NCI-H2107 (cell line): Measurements from ENCODE around the gene DNAJB12.
"Not testable (repeated sequence)": the region's sequence is repeated elsewhere in the genome, so short reads cannot be mapped to it uniquely, and the experiment has no call there.

Source experiments
- DNase-seq: peaks from one replicate; lab custom pipeline; 2025; lab: John Stamatoyannopoulos, UW

DNAJB12 gene

DNA sequence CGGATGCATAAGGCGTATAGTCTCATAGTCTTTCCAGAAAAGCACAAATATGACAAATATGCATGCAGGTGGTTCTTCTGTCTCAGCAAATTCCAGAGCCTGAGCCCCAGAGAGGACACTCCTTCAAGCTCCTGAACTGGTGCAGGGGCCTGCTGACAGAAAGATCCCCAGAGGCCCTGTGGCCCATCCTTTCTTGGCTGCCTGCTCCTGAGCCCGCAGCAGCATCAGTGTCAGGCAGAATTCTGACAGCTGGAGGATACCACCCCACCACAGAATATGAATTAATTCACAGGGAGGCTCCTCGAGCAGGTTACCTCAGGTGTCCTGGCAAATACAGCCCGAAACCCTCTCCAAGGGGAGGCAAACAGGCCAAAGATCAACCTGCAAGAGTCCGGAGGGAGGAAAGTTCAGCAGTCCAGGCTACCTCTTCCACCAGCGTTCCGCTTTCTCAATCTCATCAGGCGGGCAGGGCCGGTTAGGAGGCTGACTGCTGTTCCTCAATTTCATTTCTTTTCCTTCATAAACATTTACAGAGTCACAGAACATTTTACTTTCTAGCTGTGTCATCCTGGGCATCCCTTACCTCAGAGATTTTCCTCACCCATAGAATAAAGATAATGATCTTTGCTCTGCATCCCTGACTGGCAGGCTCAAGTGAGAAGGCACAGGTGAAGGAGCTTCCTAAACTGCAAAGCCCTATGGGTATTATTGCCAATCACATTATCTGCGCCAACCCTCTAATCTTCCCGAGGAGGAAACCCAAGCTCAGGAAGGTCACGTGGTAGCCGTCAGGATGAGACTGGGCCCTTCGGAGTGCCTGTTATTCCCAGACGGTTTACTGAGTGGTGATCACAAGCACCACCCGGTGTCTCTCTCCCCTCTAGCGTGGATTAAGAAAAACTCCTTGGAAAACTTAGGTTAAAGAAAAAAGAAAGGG lies 1.4 kb downstream of the DNAJB12 start:
- no peak for DNase-seq

DNA sequence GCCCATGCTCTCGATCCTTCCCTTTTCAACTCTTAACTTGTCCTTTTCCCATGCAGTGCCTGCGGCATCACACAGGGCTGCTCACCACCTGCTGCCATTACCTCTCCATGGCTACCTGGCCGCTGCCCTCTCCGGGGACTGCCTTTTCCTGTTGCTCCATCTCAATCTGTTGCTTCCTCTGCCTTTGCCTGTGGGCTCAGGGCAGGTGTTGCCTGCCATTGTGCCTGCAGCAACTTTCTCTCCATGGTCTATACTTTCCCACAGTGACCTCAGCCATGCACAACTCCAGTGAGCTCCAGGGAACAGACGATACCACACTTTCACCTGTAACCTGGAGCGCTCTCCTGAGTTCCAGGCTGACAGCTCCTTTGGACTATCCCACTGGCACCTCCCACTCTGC lies 3.2 kb downstream of the DNAJB12 start:
- DNase-seq, result no peak

DNA sequence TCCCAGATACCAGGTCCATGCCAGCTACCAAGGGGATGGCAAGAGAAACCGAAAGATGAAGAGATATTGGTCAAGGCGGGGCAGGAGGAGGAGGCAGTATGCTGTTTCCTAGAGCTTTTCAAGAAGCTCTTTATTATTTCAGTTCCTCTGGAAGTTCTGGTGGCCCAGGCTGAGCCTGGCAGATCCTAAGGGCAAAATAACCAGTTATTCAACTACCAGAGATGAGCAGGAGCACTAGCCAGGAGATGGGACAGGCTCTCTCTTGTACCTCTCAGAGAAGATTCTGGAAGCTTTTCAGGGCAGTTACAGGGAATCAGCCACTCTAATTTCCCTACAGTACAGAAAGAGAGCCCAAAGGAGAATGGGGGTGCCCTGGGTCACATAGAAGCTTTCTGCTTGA lies 5.3 kb downstream of the DNAJB12 start:
- no peak for DNase-seq

DNA sequence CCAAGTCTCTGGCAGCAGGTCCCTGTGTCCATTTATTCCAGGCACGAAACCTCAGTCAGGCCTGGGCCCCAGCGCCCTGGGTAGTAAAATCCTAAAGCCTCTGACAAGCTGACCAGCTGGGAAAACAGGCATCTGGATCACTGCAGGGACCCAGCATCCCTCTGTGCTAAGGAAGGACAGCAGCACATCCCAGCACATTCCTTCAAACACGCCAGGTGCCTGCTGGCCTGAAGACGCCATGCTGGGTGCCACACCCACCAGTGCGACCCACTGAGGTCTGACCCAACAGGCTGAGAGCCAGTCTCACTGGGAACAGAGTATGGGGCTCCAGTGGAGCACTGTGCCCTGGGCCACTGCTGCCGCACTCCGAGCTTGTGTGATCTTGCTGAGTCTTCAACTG lies 6.4 kb downstream of the DNAJB12 start:
- no peak for DNase-seq

DNA sequence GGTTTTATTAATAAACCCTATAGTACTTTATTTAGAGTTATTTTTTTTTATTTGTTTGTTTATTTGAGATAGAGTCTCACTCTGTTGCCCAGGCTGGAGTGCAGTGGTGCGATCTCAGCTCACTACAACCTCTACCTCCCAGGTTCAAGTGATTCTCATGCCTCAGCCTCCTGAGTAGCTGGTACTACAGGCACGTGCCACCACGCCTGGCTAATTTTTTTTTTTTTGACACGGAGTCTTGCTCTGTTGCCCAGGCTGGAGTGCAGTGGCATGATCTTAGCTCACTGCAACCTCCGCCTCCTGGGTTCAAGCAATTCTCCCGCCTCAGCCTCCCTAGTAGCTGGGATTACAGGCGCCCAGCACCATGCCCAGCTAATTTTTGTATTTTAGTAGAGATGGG lies 8.6 kb downstream of the DNAJB12 start:
- DNase-seq, result not testable (repeated sequence)

DNA sequence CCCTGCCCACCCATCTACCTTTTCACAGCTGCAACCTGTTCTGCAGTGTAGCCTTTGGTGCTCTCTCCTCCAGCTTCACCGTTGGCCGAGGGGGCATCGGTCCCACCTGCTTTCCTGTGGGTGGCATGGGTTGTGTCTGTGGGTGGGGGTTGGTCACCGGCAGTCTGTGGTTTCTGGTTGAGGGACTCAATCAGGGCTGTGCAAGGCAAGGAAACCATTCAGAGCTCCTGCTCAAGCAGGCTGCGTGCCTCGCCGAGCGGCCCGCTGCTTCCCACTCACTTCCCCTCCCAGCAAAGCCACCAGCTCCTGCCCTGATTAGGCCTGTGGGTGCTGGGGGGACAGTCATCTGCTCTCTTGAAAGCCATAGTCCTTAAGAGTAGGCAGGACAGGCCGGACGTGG lies 9.8 kb downstream of the DNAJB12 start:
- DNase-seq, result no peak

DNA sequence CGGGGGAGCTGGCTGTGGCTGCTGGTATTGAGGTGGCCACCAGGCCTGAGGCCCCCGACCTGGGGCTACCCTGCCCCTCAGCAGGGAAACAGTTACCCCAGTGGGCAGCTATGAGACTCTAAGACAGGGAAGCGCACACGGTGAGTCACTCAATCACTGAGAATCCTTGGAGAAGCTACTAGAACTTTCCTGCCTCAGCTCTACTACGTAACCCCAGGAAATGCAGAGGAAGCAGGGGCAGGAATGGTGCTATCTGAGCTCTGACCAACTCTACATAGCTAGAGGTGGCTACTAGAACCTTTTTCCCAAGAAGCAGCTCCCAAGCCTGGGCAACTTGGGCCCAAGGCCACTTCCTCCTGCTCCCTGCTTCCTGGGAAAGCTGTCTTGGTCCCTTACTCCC lies 11.8 kb downstream of the DNAJB12 start:
- DNase-seq, result no peak

DNA sequence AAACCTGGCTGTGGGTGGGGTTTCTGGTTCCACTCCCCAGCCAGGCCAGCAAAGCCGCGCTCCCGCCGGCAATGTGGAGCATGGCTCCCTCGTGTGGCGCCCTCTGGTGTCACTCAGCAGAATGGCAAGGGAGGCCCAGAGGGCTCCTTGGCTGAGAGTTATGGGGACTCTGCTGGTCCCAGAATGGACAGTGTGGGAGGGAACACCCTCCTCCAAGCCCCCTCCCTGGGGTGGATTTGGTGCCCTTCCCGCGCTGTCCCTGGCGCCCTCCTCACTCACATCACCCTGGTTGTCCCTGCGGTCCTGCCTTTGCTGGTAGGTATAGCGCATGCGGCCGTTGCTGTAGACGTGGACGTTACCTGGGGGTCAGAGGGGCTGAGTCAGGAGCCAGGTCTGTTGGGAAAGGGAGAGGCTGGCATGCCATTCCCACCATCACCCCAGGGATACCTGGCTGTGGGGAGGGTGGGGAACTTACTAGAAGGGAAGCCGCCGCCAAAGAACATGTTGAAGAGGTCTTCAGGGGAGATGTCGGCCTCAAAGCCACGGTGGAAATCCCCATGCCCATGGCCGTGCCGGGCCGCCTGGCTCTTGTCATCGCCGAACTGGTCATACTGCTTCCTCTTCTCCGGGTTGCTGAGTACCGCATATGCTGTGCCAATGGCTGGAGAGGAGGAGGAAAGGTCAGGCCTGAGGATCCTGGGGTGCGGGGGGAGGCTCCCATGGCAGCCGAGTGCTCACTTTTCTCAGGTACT lies 14.0 kb downstream of the DNAJB12 start:
- no peak for DNase-seq

DNA sequence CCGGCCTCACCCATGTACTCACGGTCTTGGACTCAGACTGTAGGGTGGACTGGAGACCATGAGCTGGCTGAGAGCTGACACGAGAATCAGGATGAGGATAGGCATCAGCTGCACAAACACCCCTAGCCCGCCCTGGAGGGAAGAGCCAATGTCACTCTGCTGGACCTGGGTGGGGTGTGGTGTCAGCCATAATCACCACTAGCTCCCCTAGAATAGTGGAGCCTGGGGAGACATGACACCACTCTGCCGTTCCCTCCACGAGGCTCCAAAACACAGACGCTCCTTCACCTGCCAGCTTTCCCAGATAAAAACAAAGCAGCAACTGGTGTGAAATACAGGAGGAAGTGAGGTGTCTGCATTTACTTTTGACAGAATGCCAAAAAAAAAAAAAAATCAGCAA lies 16.5 kb downstream of the DNAJB12 start:
- DNase-seq, result no peak

DNA sequence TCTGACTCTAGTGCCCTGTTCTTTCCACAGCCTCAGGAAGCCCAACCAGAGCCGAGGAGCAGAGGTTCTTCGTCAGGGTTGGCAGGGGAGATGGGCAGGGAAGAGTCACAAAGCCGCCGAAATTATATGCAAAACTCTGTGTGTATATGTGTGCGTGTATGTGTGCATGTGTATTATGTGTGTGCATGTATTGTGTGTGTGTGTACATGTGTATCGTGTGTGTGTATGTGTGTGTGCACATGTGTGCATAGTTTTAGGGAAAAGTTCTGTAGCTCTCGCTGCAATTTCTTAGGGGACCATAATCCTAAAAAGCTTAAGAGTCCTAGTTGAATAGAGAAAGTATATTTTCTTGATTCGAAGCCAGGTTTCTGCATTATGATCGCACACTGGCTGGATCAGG lies 17.0 kb downstream of the DNAJB12 start:
- DNase-seq, result no peak

DNA sequence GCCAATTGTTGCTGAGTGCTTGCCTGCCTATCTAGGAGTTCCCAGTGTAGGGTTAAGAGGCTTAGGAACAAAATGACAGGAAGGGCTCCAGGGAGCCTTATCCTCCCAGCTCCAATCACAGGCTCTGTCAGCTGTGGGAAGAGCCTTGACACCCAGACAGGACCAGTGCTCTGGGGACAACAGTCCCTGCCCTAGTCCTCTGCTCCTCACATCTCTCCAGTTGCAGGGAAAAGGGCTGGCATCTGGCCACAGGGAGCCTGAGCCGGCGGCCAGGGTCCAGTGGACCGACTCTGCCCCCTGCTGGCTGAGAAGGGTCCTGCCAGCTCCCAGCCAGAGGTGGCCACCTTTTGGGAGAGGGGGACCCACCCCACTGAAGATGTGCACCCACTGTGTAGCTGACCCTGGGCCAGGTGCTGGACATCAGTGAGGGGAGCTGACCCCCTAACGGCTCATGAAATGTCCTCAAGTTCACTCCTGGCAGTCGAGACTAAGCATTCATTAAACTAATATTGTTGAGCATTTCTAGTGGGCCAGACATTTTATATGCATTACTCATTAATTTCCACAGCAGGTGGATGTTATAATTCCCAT lies 17.6 kb downstream of the DNAJB12 start:
- DNase-seq, result peak; percentile 34

DNA sequence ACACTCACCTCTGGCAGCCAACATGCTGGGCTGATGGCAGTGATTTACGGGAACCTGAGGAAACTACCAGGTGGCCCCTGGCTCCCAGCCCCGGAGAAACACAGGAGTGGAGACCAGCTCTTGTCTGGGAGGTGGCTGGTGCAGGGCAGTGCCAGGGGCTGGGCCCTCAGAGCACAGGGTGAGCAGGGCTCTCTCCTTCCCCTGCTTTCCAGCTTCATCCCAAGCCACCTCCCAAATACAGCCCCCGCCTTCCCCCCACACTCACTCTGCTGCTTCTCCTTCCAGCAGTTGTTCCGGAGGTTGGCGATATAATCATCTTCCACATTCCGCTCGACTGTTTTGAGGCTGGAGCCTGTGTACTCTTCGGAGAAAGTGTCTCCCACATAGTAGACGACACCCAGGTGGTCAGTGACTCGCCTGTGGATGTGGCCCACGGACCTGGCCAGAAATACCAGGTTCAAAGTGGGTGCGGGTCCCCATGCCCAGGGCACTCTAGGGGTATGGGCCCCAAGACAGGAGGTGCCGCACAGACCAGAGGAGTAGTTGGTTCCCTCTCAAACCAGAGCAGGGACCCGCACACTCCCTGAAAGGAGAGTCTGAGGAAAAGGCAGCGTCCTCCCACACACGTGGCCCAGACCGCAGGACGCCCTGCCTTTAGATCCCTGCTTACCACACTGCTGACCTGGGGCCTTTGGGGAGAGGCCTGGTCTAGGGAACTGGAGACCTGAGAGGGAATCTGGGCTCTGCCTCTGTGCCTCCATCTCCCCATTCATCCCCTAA lies 18.3 kb downstream of the DNAJB12 start:
- no peak for DNase-seq

DNA sequence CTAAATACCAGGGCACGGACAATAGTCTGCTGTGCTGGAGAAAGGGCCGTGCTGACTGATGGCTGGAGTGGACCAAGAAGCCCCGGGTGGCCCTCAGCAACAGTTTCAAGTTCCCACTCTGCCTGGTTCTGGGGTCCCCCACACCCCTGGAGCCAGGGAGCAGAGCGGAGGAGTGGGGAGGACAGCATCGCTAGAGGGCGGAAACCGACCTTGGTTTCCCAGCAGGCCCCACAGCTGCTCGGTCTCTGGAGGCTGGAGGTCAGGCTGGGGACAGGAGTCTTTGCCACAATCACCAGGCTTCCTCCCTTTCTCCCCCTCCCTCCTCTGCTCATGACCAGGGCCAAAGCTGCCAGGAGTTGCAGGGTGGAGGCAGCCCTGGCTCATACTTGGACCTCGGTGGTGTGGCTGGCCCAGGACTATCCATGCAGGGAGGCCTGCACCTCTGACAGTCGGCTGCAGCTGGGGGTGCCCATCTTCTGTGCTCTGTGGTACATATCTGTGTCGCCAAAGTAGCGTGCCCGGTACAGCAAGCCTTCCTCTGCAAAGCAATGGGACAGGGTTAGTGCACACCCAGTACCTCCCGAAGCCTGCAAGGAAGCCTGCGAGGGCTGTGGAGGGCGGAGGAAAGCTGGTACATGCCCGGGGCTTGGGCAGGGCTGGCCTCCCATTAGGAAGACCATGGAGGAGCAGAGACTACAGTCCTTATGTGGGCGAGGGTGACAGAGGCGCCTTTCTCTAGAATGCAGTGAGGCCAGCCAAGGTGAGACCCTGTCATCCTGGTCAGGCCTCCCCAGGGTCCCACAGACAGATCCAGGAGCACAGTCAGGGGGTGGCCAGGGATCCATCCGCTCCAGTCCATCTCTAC lies 19.1 kb downstream of the DNAJB12 start:
- no peak for DNase-seq

DNA sequence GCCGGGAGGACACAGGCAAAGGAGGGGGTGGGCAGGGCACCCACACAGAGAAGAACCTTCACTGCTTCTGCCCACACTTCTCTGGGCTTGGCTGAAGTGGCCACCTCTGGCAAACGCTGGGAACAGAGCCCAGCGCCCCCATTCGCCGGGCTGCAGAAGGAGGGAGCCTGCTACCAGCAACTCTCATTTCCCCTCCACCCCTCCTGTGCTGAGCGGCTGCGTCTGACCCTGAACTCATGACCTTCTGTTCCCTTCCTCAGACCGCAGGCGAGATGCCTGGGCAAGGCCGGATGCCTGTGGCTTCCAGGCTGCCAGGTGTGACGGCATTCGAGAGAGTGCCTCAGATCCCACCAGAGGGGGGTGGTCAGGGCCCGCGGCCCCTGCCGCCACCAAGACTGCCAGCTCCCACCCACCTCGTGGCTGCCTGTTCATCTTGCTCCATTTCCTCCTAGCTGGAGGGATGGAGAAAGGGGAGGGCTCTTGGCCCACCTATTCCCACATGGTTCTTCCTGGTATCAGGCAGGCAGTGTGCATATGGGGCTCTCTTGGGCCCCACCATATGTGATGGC lies 19.8 kb downstream of the DNAJB12 start:
- DNase-seq, result no peak

DNA sequence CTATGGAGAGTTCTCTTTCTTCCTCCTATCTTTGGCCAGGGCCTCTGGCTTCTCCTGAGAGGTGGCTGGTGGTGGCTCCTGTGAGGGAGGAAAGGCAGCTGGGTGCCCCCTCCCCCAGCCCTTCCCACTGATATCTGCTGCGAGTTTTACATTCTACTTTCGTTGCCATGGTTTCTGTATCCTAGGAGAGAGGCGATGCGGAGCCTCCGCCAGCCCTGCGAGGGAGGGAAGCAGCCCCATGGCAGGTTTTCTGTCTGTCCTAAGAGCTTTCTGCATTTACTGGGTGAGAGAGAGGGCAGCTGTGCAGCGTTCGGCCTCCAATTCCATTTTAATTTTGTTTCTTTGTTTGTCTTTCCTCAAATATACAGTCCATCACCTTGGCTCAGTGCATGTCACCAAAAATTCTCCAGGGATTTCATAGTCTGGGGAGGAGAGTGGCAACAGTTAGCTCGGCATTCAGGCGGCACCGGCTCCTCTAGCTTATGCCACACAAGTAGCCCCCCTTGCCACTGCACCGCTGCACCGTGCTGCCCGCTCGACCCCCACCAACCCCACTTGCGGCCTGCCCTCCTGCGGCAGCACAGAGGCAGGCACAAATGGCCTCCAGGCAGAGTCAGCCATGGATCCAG lies 20.4 kb downstream of the DNAJB12 start:
- DNase-seq, result peak; percentile 70

DNA sequence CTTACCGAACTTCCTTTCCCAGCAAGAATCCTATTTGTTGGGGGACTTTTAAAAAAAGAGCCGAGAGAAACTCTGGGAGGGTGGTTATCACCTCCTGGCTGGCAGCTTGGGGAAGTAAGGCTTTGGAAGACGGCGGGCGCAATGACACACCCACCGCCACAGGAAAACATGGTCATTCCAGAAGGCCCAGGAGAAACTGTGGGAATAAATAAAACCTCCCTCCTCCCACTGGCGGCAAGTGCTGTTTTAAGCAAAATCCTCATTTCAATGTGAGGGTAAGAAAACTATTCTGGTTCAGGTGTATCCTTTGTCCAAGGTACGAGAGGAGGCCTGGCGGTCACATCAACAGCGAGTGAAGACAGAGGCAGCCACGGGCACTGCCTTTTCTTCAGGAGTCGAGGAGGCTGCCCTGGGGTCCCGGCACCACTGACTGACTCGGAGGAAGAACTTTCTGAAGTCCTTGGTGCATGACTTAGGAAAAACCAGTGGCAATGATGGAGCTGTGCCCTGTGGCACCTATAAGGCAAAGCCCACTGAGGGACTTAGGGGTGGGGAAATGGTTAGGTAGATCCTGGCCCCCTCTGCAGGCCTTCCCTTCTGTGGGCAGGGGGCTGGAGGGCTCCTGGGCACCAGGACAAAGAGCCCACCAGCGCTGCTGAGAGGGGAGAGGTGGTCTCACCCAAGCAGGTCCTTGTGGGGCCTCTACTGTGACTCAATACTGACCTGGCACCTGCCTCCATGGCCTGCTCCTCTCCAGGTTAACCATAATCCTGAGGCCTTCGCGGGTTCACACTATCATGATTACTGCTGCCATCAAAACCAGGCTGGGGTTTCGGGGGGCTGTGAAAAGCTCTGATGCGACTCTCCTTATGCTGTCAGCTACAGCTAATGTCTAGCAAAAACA lies 21.4 kb downstream of the DNAJB12 start:
- DNase-seq, result no peak

DNA sequence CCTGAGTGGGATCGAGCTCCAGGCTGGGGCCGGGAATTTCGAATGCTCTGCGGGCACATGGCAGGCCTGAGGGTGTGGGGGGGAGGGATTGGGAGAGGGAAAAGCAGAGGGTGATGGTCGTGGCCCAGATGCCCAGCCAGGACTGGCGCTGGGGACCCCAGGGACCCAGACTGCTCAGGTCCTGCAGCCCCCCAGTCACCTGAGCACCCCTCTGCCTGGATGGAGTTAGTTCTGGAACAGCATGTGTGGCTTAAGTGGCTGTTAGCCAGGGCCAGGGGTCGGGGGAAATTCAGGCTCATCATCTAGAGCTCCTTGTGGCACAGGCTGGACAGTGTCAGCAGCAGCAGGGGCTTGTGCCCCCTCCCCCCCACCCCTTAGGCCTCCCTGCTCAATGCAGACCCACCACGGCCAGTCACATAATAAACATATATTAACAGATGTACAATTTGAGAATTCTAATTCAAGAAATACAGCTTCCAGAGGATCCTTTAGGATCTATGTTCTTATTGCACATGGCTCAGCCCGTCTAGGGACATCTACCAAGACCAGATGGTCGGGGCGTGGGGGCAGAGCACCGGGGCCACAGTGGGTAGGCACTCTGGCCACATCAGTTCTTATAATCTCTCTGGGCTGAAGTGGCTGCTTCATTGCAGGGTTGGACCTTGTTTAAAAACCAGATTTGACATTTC lies 22.2 kb downstream of the DNAJB12 start:
- no peak for DNase-seq

DNA sequence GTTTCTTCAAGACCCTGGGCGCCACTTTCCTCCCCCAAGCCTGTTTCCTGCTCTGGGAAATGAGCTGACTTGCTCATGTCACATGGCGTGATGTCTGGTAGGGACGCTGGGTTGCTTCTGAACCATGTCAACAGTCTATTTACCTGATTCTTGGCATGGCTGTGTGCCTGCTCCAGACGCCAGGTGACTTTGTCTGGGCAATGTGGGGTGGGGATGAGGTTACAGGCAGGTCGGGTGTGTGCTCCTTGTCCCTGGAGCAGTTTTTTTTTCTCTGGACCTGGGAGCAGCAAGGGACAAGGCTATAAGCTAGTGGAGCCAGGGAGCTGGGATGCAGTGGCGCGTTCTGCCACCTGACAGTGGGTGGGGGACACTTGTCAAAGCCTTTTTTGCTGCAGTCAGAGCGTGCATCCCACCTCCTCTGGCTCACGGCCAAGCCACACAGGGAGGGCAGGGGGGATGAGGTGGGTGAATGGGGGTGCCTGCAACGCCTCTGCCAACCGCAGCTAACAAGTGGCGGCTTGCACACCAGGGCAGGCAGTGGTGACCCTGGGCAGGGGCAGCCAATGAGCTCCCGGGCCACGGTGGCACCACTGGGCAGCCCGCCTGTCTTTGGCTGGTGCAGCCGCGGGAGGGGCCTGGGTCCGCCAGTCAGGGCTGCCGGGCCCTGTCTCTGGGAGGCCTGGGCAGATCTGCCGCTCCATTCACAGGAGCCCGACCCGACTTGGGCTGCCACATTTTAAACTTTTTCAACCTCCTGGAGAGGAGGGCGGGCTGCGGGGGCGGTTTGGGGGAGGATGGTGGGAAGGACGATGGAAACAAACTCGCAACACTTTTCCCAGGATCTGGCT lies 22.9 kb downstream of the DNAJB12 start:
- peak; percentile 86 for DNase-seq
